ENCODE results near the gene GNAI3. TPM values are rescaled to one million over a fixed set of nuclear protein-coding genes. Genes with fewer than 3 reads are reported as not detected.

Gene GNAI3
- total and polyA plus RNA-seq, 2 of the 13 experiments (the other 11 are each of a cell fraction or from before 2014, with no cell fraction given), result 4.3 to 9.0 TPM

DNA sequence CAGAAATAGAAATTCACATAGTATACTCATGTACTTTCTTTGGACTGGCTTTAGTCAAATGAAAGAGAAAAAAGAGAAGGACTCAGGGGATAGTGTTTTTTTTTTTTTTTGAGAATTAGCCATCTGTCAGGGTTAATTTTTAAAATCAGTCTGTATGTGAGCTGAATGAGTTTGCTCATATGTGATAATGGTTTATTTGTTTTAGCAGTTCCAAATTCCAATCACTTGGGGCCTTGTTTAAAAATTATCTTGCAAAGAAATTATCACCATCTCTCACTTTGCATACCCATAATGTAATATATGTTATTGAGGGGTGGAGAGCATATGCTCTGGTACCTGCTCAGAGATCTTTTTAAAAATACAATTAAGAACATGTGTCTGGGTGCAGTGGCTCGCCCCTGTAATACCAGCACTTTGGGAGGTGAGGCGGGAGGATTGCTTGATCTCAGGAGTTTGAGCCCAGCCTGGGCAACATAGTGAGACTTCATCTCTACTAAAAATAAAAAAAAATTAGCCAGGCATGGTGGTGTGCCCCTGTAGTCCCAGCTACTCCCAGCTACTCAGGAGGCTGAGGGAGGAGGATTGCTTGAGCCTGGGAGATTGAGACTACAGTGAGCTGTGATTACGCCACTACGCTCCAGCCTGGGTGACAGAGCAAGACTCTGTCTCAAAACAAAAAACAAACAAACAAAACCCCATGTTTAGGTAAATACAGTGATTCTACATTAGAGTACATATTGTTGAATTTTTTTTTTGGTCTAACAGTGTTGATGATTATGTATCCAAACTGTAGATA is 19.7 kb downstream of the GNAI3 start:
- no peak overlapping the region for H3K4me2 ChIP-seq (ENCODE audit: low read depth, low read length)
- ChIA-PET CTCF (ENCODE audit: low intra/inter-chr PET ratio, low total read pairs) (no interaction called here), POLR2A (interaction anchor here (2.1 kb wide), 1 partner anchor 20 kb away, joined by 8 read pairs; the partner anchor contains the start of gene GNAI3)

More for the DNA sequence above, 19.7 kb downstream of the GNAI3 start:
- DNase-seq (ENCODE audit: low spot score), result no peak
- Histone ChIP-seq H3K4me1 (ENCODE audit: insufficient read depth, low read length) (peaks cover 67% of the 10 kb centered on the region), H3K4me3 (replicated peaks in 1 of 3; ENCODE audit: insufficient read depth in 1 of 3, low read depth in 2 of 3, low read length in 3 of 3) (no peak overlapping the region), H3K27me3 (ENCODE audit: control insufficient read depth in 1 of 2, insufficient read depth in 2 of 2, low read length in 2 of 2) (no peaks in the 10 kb centered on the region), H3K27ac (ENCODE audit: extremely low read length, insufficient read depth, low read length) (no peak overlapping the region), H3K9me3 (ENCODE audit: low read length) (no peaks in the 10 kb centered on the region), H2AFZ (ENCODE audit: low read length) (no peak overlapping the region), H3K36me3 (replicated peaks in 1 of 2; ENCODE audit: control insufficient read depth in 1 of 2, insufficient read depth in 2 of 2, low read length in 2 of 2) (no peaks in the 10 kb centered on the region), H3K9ac (ENCODE audit: insufficient read depth, low read depth, low read length) (no peak overlapping the region), H3K79me2 (ENCODE audit: insufficient read depth, low read length) (peaks cover 91% of the 10 kb centered on the region), H4K20me1 (ENCODE audit: insufficient read depth, low read length) (peaks cover 23% of the 10 kb centered on the region)
- ATAC-seq, result no peak; the same call in 2 of the 3 replicates
- in situ Hi-C loops (cut with HindIII; ENCODE audit: extremely low pct_ligation_motif_present, low pct_unique_long_range_greater_than_20kb) (no loop called here), intact Hi-C loops (cut with micrococcal nuclease; ENCODE audit: unreplicated experiment) (no loop called here)
- WGBS (ENCODE audit: low lambda C conversion rate), result 95% methylated on average over 4 of the region's 4 CpGs
- BruUV-seq (replicated peaks), result no TSS peak
- TF ChIP-seq ZNF496 (CRISPR knock-in tag; IDR thresholded peaks at IDR 0.05; ENCODE audit: insufficient replicate concordance) (no peak), ZSCAN9 (CRISPR knock-in tag; IDR thresholded peaks at IDR 0.05; ENCODE audit: borderline replicate concordance) (no peak), JUND (CRISPR knock-in tag; IDR thresholded peaks at IDR 0.05) (no peak), JUNB (CRISPR knock-in tag; IDR thresholded peaks at IDR 0.05; ENCODE audit: borderline replicate concordance) (no peak), ZNF121 (CRISPR knock-in tag; IDR thresholded peaks at IDR 0.05) (peak; percentile 42; the same call in 1 of the 2 replicates), RARA (CRISPR knock-in tag; IDR thresholded peaks at IDR 0.05) (no peak), TAF1 (CRISPR knock-in tag; IDR thresholded peaks at IDR 0.05) (no peak)
- TF ChIP-seq, protein P1, sequence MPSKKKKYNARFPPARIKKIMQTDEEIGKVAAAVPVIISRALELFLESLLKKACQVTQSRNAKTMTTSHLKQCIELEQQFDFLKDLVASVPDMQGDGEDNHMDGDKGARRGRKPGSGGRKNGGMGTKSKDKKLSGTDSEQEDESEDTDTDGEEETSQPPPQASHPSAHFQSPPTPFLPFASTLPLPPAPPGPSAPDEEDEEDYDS (CRISPR knock-in tag; IDR thresholded peaks at IDR 0.05), result no peak
- TF ChIP-seq, protein P2, sequence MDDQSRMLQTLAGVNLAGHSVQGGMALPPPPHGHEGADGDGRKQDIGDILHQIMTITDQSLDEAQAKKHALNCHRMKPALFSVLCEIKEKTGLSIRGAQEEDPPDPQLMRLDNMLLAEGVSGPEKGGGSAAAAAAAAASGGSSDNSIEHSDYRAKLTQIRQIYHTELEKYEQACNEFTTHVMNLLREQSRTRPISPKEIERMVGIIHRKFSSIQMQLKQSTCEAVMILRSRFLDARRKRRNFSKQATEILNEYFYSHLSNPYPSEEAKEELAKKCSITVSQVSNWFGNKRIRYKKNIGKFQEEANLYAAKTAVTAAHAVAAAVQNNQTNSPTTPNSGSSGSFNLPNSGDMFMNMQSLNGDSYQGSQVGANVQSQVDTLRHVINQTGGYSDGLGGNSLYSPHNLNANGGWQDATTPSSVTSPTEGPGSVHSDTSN (CRISPR knock-in tag; IDR thresholded peaks at IDR 0.05; ENCODE audit: borderline replicate concordance), result no peak
- TF ChIP-seq, protein P3, sequence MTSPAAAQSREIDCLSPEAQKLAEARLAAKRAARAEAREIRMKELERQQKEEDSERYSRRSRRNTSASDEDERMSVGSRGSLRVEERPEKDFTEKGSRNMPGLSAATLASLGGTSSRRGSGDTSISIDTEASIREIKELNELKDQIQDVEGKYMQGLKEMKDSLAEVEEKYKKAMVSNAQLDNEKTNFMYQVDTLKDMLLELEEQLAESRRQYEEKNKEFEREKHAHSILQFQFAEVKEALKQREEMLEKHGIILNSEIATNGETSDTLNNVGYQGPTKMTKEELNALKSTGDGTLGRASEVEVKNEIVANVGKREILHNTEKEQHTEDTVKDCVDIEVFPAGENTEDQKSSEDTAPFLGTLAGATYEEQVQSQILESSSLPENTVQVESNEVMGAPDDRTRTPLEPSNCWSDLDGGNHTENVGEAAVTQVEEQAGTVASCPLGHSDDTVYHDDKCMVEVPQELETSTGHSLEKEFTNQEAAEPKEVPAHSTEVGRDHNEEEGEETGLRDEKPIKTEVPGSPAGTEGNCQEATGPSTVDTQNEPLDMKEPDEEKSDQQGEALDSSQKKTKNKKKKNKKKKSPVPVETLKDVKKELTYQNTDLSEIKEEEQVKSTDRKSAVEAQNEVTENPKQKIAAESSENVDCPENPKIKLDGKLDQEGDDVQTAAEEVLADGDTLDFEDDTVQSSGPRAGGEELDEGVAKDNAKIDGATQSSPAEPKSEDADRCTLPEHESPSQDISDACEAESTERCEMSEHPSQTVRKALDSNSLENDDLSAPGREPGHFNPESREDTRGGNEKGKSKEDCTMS (CRISPR knock-in tag; conservative IDR thresholded peaks at IDR 0.05), result no peak
- TF ChIP-seq, protein P4, sequence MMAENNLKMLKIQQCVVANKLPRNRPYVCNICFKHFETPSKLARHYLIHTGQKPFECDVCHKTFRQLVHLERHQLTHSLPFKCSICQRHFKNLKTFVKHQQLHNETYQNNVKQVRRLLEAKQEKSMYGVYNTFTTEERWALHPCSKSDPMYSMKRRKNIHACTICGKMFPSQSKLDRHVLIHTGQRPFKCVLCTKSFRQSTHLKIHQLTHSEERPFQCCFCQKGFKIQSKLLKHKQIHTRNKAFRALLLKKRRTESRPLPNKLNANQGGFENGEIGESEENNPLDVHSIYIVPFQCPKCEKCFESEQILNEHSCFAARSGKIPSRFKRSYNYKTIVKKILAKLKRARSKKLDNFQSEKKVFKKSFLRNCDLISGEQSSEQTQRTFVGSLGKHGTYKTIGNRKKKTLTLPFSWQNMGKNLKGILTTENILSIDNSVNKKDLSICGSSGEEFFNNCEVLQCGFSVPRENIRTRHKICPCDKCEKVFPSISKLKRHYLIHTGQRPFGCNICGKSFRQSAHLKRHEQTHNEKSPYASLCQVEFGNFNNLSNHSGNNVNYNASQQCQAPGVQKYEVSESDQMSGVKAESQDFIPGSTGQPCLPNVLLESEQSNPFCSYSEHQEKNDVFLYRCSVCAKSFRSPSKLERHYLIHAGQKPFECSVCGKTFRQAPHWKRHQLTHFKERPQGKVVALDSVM (CRISPR knock-in tag; IDR thresholded peaks at IDR 0.05), result peak; percentile 91
- no peak for FAIRE-seq
